ENCODE results near the gene ARHGEF2.

Gene ARHGEF2

GRCh38 chr1:155947292-155947691 lies 31.1 kb downstream of the ARHGEF2 start:
- Histone ChIP-seq H3K27ac (ENCODE audit: low read depth, low read length) (peak overlapping the region; percentile 87), H3K27me3 (ENCODE audit: low read length) (no peaks in the 10 kb centered on the region), H3K4me3 (ENCODE audit: insufficient read depth, low read length, poor library complexity, severe bottlenecking) (no peak overlapping the region), H3K79me2 (ENCODE audit: insufficient read depth, low read length) (no peaks in the 10 kb centered on the region), H3F3A (ENCODE audit: insufficient read depth) (peaks cover 33% of the 10 kb centered on the region), H3K9ac (ENCODE audit: low read length) (0 out of 2 replicates have a peak overlapping the region, but pooled peaks have one; percentile 10), H3K9me2 (replicated peaks; ENCODE audit: insufficient read depth, low read length) (no peaks in the 10 kb centered on the region), H4K20me1 (ENCODE audit: low read depth, low read length) (no peaks in the 10 kb centered on the region), H3K9me3 (ENCODE audit: insufficient read depth, low read length) (no peaks in the 10 kb centered on the region), H3K4me2 (ENCODE audit: low read depth, low read length, poor library complexity, severe bottlenecking) (peak overlapping the region; percentile 42), H3K36me3 (ENCODE audit: low read length) (peaks cover 17% of the 10 kb centered on the region; the same call in 1 of the 2 replicates), H2AFZ (ENCODE audit: low read depth, low read length, severe bottlenecking) (no peak overlapping the region)
- TF ChIP-seq CTCF (IDR thresholded peaks at IDR 0.05; ENCODE audit: insufficient read depth, low read length, poor library complexity, severe bottlenecking) (no peak), EZH2phosphoT487 (conservative IDR thresholded peaks at IDR 0.05; ENCODE audit: low read length) (no peak)

- H2AFZ ChIP-seq (ENCODE audit: low read depth, low read length, severe bottlenecking), result no peak overlapping the region
- H3K79me2 ChIP-seq (ENCODE audit: insufficient read depth, low read length), result no peaks in the 10 kb centered on the region
- no peaks in the 10 kb centered on the region for H3K9me2 ChIP-seq (replicated peaks; ENCODE audit: insufficient read depth, low read length)
- peak overlapping the region; percentile 2 for H3K4me3 ChIP-seq (ENCODE audit: insufficient read depth, low read length, poor library complexity, severe bottlenecking)
- peak overlapping the region; percentile 10; the same call in 1 of the 2 replicates for H3K9ac ChIP-seq (ENCODE audit: low read length)
- peaks cover 17% of the 10 kb centered on the region; the same call in 1 of the 2 replicates for H3K36me3 ChIP-seq (ENCODE audit: low read length)
- H3K27me3 ChIP-seq (ENCODE audit: low read length), result no peaks in the 10 kb centered on the region
- H4K20me1 ChIP-seq (ENCODE audit: low read depth, low read length), result no peaks in the 10 kb centered on the region
- no peak for TF ChIP-seq EZH2phosphoT487 (conservative IDR thresholded peaks at IDR 0.05; ENCODE audit: low read length)
- no peak for TF ChIP-seq CTCF (IDR thresholded peaks at IDR 0.05; ENCODE audit: insufficient read depth, low read length, poor library complexity, severe bottlenecking)
- peaks cover 33% of the 10 kb centered on the region for H3F3A ChIP-seq (ENCODE audit: insufficient read depth)
- peak overlapping the region; percentile 42 for H3K4me2 ChIP-seq (ENCODE audit: low read depth, low read length, poor library complexity, severe bottlenecking)
- H3K27ac ChIP-seq (ENCODE audit: low read depth, low read length), result peak overlapping the region; percentile 87
- H3K9me3 ChIP-seq (ENCODE audit: insufficient read depth, low read length), result no peaks in the 10 kb centered on the region
Observed at GRCh38 chr1:155946633-155947219, 31.6 kb downstream of the ARHGEF2 start.

GRCh38 chr1:155944444-155944799 lies 33.9 kb downstream of the ARHGEF2 start:
- TF ChIP-seq EZH2phosphoT487 (conservative IDR thresholded peaks at IDR 0.05; ENCODE audit: low read length) (no peak), CTCF (IDR thresholded peaks at IDR 0.05; ENCODE audit: insufficient read depth, low read length, poor library complexity, severe bottlenecking) (no peak)
- Histone ChIP-seq H3K9me3 (ENCODE audit: insufficient read depth, low read length) (no peaks in the 10 kb centered on the region), H4K20me1 (ENCODE audit: low read depth, low read length) (no peaks in the 10 kb centered on the region), H3K4me2 (ENCODE audit: low read depth, low read length, poor library complexity, severe bottlenecking) (no peak overlapping the region), H3K27me3 (ENCODE audit: low read length) (no peaks in the 10 kb centered on the region), H3K79me2 (ENCODE audit: insufficient read depth, low read length) (no peaks in the 10 kb centered on the region), H3K4me3 (ENCODE audit: insufficient read depth, low read length, poor library complexity, severe bottlenecking) (no peak overlapping the region), H3K27ac (ENCODE audit: low read depth, low read length) (peak overlapping the region; percentile 22), H3F3A (ENCODE audit: insufficient read depth) (peaks cover 30% of the 10 kb centered on the region), H2AFZ (ENCODE audit: low read depth, low read length, severe bottlenecking) (no peak overlapping the region), H3K9me2 (replicated peaks; ENCODE audit: insufficient read depth, low read length) (no peaks in the 10 kb centered on the region), H3K9ac (ENCODE audit: low read length) (no peak overlapping the region), H3K36me3 (ENCODE audit: low read length) (peaks cover 8% of the 10 kb centered on the region; the same call in 1 of the 2 replicates)

Measured in SU-DHL-6 (cell line).